ENCODE data around the gene RAD51B. TPM values are rescaled to one million over a fixed set of nuclear protein-coding genes. Genes with fewer than 3 reads are reported as not detected.

The RAD51B gene
- total RNA-seq, 1 experiment from 2014 or later = 14.2 TPM

DNA sequence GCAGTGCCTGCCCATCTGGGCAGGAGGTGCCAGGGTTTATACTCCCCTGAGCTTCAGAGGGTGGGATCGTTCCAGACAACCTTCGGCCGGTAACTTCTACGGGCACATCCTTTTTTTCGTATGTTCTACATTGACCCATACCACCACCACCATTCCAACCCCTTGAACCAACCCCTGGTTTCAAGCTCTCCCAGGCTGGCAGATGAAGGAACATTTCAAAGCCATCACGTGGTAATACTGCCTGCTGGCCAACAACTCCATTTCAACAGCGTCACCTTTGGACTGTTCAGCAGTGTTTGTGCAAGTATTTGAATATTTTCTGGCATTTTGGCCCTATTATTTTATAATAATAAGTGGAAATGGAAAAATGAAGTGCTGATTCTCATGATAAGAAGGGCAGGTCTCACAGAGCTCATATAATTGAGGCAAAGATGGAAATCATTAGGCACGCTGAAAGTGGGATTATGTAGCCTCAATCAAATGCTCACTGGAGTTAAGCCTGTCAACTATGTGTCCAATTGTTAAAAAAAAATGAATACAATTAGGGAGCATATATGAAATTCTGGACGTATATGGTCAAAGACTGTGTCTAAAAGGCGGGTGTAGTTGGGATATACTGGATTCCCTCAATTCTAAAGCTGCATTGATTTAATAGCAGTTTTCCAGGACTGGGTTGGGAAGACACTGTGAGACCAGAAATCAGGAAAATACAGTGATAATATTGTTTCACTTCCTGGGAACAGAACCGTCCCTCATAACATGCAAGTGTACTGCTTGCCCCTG is 811.2 kb downstream of the RAD51B start:
- CTCF ChIA-PET = interaction anchor here (1.8 to 2.8 kb wide), 2 partner anchors 8 to 25 kb away, joined by 5 to 10 read pairs; no protein-coding TSS in a partner anchor
- Mint-ChIP-seq H3K27me3 (ENCODE audit: low read depth) (peaks cover 6% of the 10 kb centered on the region; the same call in 1 of the 2 replicates), H3K4me1 (peaks cover 42% of the 10 kb centered on the region), H3K36me3 (no peaks in the 10 kb centered on the region), H3K9me3 (no peaks in the 10 kb centered on the region), H3K4me3 (no peak overlapping the region), H3K27ac (no peak overlapping the region)
- no peak for DNase-seq (ENCODE audit: low spot score)
- ATAC-seq = no peak
- TF ChIP-seq GTF2I (CRISPR knock-in tag; conservative IDR thresholded peaks at IDR 0.05) (no peak), NFYB (CRISPR knock-in tag; conservative IDR thresholded peaks at IDR 0.05; ENCODE audit: low read depth) (no peak), ZNF121 (CRISPR knock-in tag; IDR thresholded peaks at IDR 0.05) (no peak), NFE2L1 (CRISPR knock-in tag; IDR thresholded peaks at IDR 0.05) (no peak), FOXP1 (CRISPR knock-in tag; IDR thresholded peaks at IDR 0.05; ENCODE audit: borderline replicate concordance) (no peak), ATF1 (CRISPR knock-in tag; IDR thresholded peaks at IDR 0.05) (no peak), PREB (CRISPR knock-in tag; IDR thresholded peaks at IDR 0.05; ENCODE audit: borderline replicate concordance) (no peak), ZNF512 (CRISPR knock-in tag; IDR thresholded peaks at IDR 0.05; ENCODE audit: borderline replicate concordance) (no peak), ESRRA (CRISPR knock-in tag; IDR thresholded peaks at IDR 0.05; ENCODE audit: borderline replicate concordance) (no peak)
- TF ChIP-seq, protein P1, sequence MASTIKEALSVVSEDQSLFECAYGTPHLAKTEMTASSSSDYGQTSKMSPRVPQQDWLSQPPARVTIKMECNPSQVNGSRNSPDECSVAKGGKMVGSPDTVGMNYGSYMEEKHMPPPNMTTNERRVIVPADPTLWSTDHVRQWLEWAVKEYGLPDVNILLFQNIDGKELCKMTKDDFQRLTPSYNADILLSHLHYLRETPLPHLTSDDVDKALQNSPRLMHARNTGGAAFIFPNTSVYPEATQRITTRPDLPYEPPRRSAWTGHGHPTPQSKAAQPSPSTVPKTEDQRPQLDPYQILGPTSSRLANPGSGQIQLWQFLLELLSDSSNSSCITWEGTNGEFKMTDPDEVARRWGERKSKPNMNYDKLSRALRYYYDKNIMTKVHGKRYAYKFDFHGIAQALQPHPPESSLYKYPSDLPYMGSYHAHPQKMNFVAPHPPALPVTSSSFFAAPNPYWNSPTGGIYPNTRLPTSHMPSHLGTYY (CRISPR knock-in tag; IDR thresholded peaks at IDR 0.05) = no peak
- TF ChIP-seq, protein P2, sequence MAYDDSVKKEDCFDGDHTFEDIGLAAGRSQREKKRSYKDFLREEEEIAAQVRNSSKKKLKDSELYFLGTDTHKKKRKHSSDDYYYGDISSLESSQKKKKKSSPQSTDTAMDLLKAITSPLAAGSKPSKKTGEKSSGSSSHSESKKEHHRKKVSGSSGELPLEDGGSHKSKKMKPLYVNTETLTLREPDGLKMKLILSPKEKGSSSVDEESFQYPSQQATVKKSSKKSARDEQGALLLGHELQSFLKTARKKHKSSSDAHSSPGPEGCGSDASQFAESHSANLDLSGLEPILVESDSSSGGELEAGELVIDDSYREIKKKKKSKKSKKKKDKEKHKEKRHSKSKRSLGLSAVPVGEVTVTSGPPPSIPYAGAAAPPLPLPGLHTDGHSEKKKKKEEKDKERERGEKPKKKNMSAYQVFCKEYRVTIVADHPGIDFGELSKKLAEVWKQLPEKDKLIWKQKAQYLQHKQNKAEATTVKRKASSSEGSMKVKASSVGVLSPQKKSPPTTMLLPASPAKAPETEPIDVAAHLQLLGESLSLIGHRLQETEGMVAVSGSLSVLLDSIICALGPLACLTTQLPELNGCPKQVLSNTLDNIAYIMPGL (CRISPR knock-in tag; IDR thresholded peaks at IDR 0.05) = no peak
- TF ChIP-seq, protein P3, sequence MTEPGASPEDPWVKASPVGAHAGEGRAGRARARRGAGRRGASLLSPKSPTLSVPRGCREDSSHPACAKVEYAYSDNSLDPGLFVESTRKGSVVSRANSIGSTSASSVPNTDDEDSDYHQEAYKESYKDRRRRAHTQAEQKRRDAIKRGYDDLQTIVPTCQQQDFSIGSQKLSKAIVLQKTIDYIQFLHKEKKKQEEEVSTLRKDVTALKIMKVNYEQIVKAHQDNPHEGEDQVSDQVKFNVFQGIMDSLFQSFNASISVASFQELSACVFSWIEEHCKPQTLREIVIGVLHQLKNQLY (CRISPR knock-in tag; IDR thresholded peaks at IDR 0.05) = no peak
- POLR2A ChIA-PET = interaction anchor here (0.6 kb wide), 1 partner anchor 15 kb away, joined by 3 read pairs; no protein-coding TSS in a partner anchor

GRCh38 chr14:68631394-68632053 is 811.9 kb downstream of the RAD51B start:
- no peak for DNase-seq (ENCODE audit: low spot score)
- Mint-ChIP-seq H3K4me3 (no peak overlapping the region), H3K36me3 (no peaks in the 10 kb centered on the region), H3K4me1 (peaks cover 42% of the 10 kb centered on the region), H3K27ac (no peak overlapping the region), H3K9me3 (no peaks in the 10 kb centered on the region), H3K27me3 (ENCODE audit: low read depth) (peaks cover 6% of the 10 kb centered on the region; the same call in 1 of the 2 replicates)
- ATAC-seq = no peak
- TF ChIP-seq ESRRA (CRISPR knock-in tag; IDR thresholded peaks at IDR 0.05; ENCODE audit: borderline replicate concordance) = no peak
- TF ChIP-seq ATF1 (CRISPR knock-in tag; IDR thresholded peaks at IDR 0.05) = no peak
- no peak for TF ChIP-seq ZNF671 (CRISPR knock-in tag; IDR thresholded peaks at IDR 0.05)
- TF ChIP-seq JAZF1 (CRISPR knock-in tag; IDR thresholded peaks at IDR 0.05) = no peak
- ChIA-PET CTCF (no interaction called here), POLR2A (interaction anchor here (0.6 kb wide), 1 partner anchor 16 kb away, joined by 3 read pairs; no protein-coding TSS in a partner anchor)
